K562 (cell line): ENCODE results near the gene STX7. TPM values are rescaled to one million over a fixed set of nuclear protein-coding genes. Genes with fewer than 3 reads are reported as not detected.

Experiments
- CCAR2 ChIP-seq: fragments of 200-400 bp; formaldehyde crosslinking; IDR thresholded peaks from 2 replicates; pipeline ENCODE4 v1.6.1; 2017; ENCODE audit warnings: mild to moderate bottlenecking, low read depth, low read length
- CREM ChIP-seq: IDR thresholded peaks from 2 replicates; pipeline ENCODE4 v1.6.1; 2014; ENCODE audit warnings: antibody characterized with exemption, low read depth
- ERF ChIP-seq: fragments of 450-650 bp; formaldehyde crosslinking; IDR thresholded peaks from 2 replicates; pipeline ENCODE4 v1.4.0; 2020; ENCODE audit warnings: mild to moderate bottlenecking, mixed read lengths
- GABPB2 ChIP-seq: fragments of 250-450 bp; sonication (Bioruptor Pico); conservative IDR thresholded peaks from 2 replicates; pipeline ENCODE4 v1.5.1; 2021; ENCODE audit warnings: mild to moderate bottlenecking
- MEF2A ChIP-seq: IDR thresholded peaks from 2 replicates; pipeline ENCODE4 v1.6.1; 2011; ENCODE audit warnings: low read depth, mild to moderate bottlenecking, low read length, moderate library complexity; ENCODE audit not compliant: control insufficient read depth
- MNT ChIP-seq, 2 experiments: fragments of 450-650 bp; conservative IDR thresholded peaks; 2 replicates each; pipeline ENCODE4 v1.6.1; 2017; ENCODE audit warnings: mild to moderate bottlenecking in 2 of 2, moderate library complexity in 2 of 2
- NELFE ChIP-seq: IDR thresholded peaks from 2 replicates; pipeline ENCODE4 v1.6.1; 2011; ENCODE audit warnings: mild to moderate bottlenecking; ENCODE audit not compliant: insufficient read depth, insufficient read length
- RAD51 ChIP-seq: fragments of 450-650 bp; IDR thresholded peaks from 2 replicates; pipeline ENCODE4 v1.7.1; 2016; ENCODE audit warnings: low read depth, mild to moderate bottlenecking, borderline replicate concordance
- RERE ChIP-seq: sonication (generic); formaldehyde crosslinking; IDR thresholded peaks from 2 replicates; pipeline ENCODE4 v1.8.0; 2023; ENCODE audit warnings: missing genetic modification reagents, mild to moderate bottlenecking, borderline replicate concordance
- SNAPC5 ChIP-seq: fragments of 250-450 bp; sonication (Bioruptor Pico); IDR thresholded peaks from 2 replicates; pipeline ENCODE4 v1.8.0; 2021; ENCODE audit warnings: moderate library complexity, mild to moderate bottlenecking, inconsistent platforms
- USF2 ChIP-seq: sonication (generic); formaldehyde crosslinking; IDR thresholded peaks from 2 replicates; pipeline ENCODE4 v1.5.0; 2020; ENCODE audit warnings: missing genetic modification reagents
- ZBTB2 ChIP-seq: fragments of 450-650 bp; IDR thresholded peaks from 2 replicates; pipeline ENCODE4 v1.6.1; 2016; ENCODE audit warnings: antibody characterized with exemption
- ZFX ChIP-seq: sonication (generic); formaldehyde crosslinking; IDR thresholded peaks from 2 replicates; pipeline ENCODE4 v1.8.0; 2022; ENCODE audit warnings: mild to moderate bottlenecking, missing genetic modification reagents, moderate library complexity
- ZNF146 ChIP-seq: IDR thresholded peaks from one replicate; pipeline ENCODE4 v1.6.1; 2018; ENCODE audit warnings: missing compliant biosample characterization; ENCODE audit not compliant: unreplicated experiment
- ZNF174 ChIP-seq: fragments of 250-450 bp; sonication (Bioruptor Pico); IDR thresholded peaks from 2 replicates; pipeline ENCODE4 v1.4.0; 2020; ENCODE audit warnings: mild to moderate bottlenecking
- ZNF280A ChIP-seq: fragments of 450-650 bp; IDR thresholded peaks from 2 replicates; pipeline ENCODE4 v1.6.1; 2018; ENCODE audit warnings: mild to moderate bottlenecking, low read depth; ENCODE audit not compliant: partially characterized antibody
- ZZZ3 ChIP-seq: fragments of 450-650 bp; IDR thresholded peaks from 2 replicates; pipeline ENCODE4 v1.6.1; 2016; ENCODE audit warnings: antibody characterized with exemption, mild to moderate bottlenecking, moderate library complexity
- polyA plus RNA-seq, 8 experiments: library from polyadenylated mRNA; depleted of rRNA in 4 of 8; stranded (reverse) in 5 of 8; unstranded in 3 of 8; fragments of >200 nt; fragmentation: Nextera tagmentation in 2 of 8; fragmentation: Illumina TruSeq in 1 of 8; extraction: Ambion mirVana in 2 of 8; extraction: Trizol in 1 of 8; gene quantifications; 2 replicates each; pipeline versions ENCODE4 v1.2.1 to v1.2.3, GENCODE V29; 2011 to 2014; ENCODE audit warnings: inconsistent platforms in 1 of 8, missing spikeins in 1 of 8
- total RNA-seq, 7 experiments: library from RNA; depleted of rRNA in 6 of 7; stranded (reverse); fragments of >200 nt in 6 of 7; fragmentation: Illumina TruSeq in 2 of 7; extraction: Trizol in 2 of 7; gene quantifications; 2 replicates each; pipeline versions ENCODE4 v1.2.1 to v1.2.3, GENCODE V29; 2011 to 2021; ENCODE audit warnings: low replicate concordance in 1 of 7

The STX7 gene
- total and polyA plus RNA-seq, 9 of the 15 experiments (the other 6 are each of a cell fraction or from before 2014, with no cell fraction given): 13.0 to 34.4 (median 25.3) TPM

- TF ChIP-seq MNT (conservative IDR thresholded peaks at IDR 0.05): 0 out of 4 replicates have a peak, but pooled peaks of 1 of the 2 experiments have one; percentile 32
- no peak for TF ChIP-seq MEF2A
- peak; percentile 88 for TF ChIP-seq USF2
- TF ChIP-seq ZZZ3: no peak
- TF ChIP-seq CREM: no peak
- no peak for TF ChIP-seq GABPB2 (CRISPR knock-in tag)
- no peak for TF ChIP-seq ERF (CRISPR knock-in tag)
- peak; percentile 84 for TF ChIP-seq RAD51
- no peak for TF ChIP-seq SNAPC5 (CRISPR knock-in tag)
- no peak for TF ChIP-seq ZNF146 (CRISPR knock-in tag)
- no peak for TF ChIP-seq ZNF174 (CRISPR knock-in tag)
- TF ChIP-seq ZFX: peak; percentile 64
- TF ChIP-seq ZNF280A: no peak
- no peak for TF ChIP-seq ZBTB2
- TF ChIP-seq NELFE: no peak
- no peak for TF ChIP-seq RERE (CRISPR knock-in tag)
- TF ChIP-seq CCAR2: no peak
Measured at GRCh38 chr6:132511210-132511830, 1.6 kb downstream of the STX7 start (continued).
